ENCODE results near the gene DFFB.

DNA sequence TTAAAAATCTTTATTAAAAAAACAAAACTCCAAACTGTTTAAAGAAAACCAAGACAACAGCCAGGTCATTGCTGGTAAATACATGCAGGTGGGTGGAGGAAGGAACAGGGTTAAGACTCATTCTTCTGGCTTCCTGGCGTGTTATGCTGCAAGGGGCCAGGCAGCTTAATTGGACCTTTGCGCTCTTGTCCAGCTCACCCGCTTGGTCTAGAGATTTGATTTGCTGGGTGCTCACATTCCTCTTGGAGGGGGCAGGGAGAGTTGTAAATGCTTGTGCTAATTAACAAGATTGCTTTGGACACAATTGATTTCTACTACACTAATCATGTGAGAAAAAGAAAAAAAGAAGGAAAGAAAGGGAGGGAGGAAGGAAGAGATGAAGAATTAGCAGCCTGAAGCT is 10.7 kb upstream of the DFFB start:
- TF ChIP-seq, protein P1, sequence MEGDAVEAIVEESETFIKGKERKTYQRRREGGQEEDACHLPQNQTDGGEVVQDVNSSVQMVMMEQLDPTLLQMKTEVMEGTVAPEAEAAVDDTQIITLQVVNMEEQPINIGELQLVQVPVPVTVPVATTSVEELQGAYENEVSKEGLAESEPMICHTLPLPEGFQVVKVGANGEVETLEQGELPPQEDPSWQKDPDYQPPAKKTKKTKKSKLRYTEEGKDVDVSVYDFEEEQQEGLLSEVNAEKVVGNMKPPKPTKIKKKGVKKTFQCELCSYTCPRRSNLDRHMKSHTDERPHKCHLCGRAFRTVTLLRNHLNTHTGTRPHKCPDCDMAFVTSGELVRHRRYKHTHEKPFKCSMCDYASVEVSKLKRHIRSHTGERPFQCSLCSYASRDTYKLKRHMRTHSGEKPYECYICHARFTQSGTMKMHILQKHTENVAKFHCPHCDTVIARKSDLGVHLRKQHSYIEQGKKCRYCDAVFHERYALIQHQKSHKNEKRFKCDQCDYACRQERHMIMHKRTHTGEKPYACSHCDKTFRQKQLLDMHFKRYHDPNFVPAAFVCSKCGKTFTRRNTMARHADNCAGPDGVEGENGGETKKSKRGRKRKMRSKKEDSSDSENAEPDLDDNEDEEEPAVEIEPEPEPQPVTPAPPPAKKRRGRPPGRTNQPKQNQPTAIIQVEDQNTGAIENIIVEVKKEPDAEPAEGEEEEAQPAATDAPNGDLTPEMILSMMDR (IDR thresholded peaks at IDR 0.05) = no peak
- no peak for TF ChIP-seq POLR2A (IDR thresholded peaks at IDR 0.05)

All from esophagus squamous epithelium (tissue), 4 donors.